Glomerular visceral epithelial cell (primary cell): ENCODE results near the gene CBFA2T2.

Source experiments
- DNase-seq: peaks from one replicate; pipeline ENCODE4 v3.0.0-alpha.2; 2016; ENCODE audit errors: extremely low spot score

Gene CBFA2T2

GRCh38 chr20:33650753-33651561, 161.1 kb downstream of the CBFA2T2 start:
- DNase-seq = no peak

GRCh38 chr20:33651562-33652048, 161.7 kb downstream of the CBFA2T2 start:
- no peak for DNase-seq

DNA sequence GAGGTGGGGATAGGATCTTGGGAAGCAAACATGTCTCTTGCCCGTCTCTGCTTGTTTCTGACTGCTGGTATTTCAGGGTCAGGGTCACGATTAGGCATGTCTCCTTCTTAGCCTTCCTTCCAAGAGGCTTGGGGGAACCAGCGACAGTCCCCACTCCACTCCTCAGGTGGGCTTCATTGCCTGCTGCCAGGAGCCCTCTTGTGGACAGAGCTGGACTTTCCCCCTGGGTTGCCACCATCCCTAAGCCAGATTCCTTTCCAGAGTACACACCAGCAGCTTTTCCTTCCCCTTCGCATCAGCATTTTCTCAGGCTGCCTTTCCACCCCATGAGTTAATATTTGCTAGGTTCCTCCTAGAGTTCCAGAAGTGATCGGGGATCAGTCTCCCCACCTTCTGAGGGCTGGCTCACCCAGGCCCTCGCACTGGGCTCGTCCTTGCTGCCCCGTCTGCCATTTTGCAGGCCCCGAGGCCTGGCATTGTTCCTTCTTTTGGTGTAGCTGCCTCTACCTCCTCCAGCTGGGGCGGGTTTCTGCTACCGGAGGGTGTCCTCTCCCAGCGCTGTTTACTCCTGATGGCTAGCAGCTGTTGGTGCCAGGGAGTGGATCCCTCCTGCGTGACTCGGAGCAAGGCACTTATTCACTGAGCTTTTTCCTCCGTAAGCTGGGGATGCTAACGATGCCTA, 163.5 kb downstream of the CBFA2T2 start:
- peak; percentile 79 for DNase-seq

- DNase-seq = no peak
Measured at GRCh38 chr20:33653900-33654596, 164.2 kb downstream of the CBFA2T2 start.

- no peak for DNase-seq
Measured at GRCh38 chr20:33654680-33655161, 164.8 kb downstream of the CBFA2T2 start.

DNA sequence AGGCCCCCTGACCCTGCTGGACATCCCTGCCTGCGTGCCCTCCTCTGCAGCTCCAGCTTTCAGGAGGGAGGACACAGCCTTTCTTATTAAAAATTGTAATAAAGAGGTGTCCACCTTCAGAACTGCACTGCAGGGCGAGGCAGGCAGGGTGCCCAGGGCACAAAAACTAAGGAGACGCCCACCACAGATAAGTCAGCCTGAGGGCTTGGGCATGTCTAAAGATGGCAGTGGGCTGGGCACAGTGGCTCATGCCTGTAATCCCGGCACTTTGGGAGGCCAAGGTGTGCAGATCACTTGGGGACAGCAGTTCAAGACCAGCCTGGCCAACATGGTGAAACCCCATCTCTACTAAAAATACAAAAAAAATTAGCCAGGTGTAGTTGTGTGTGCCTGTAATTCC, 165.3 kb downstream of the CBFA2T2 start:
- no peak for DNase-seq

- DNase-seq = no peak
Measured at GRCh38 chr20:33656010-33656782, 166.3 kb downstream of the CBFA2T2 start.

GRCh38 chr20:33656783-33657703, 167.1 kb downstream of the CBFA2T2 start:
- no peak for DNase-seq

DNA sequence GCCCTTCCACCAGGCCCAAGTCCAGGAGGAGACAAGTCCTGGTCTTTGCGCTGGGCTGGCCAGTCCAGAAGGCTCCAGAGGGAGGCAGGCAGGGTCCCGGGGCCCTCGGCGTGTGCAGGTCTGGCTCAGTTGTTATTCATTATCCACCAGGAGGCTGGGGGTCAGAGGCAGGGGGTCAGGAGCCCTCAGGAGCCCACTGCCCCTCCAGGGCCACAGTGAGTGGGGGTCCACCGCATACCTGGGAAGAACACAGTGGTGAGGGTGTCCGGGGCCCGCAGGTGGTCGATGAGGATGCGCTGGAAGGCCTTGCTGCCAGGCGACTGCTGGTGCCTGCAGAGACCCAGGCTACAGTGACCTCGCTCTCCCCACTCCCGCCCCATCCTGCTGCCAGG, 167.8 kb downstream of the CBFA2T2 start:
- DNase-seq = no peak

DNA sequence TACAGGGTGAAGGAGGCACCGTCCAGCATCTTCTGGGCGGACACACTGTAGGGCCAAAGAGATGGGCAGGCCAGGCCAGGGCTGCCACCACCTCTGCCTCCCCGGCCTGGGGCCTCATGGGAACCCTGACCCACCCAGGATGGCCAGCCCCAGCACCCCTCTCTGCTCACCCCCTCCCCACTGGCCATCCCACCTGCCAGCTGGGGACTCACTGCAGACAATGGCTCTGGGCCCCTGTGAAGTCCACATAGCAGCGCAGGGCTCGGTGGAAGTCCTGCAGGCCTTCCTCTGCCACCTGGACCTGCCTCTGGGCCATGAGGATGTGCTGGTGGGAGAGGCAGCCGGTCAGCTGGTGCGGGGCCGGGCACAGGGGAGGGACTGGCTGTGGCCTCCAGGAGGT, 168.6 kb downstream of the CBFA2T2 start:
- no peak for DNase-seq

DNA sequence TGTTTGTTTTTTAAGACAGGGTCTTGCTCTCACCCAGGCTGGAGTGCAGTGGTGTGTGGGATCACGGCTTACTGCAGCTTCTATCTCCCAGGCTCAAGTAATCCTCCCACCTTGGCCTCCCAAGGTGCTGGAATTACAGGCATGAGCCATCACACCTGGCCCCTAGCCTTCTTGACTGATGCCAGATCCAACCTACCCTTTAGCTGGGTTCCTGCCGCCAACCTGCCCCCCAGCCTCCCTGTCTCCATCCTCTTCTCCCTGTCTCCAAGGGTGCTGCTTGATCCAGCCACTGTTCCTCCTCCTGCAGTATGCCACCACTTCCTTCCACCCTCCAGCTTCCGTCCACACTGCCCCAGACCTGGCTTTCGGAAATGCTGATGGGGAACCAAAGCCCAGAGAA, 169.0 kb downstream of the CBFA2T2 start:
- no peak for DNase-seq

- no peak for DNase-seq
Measured at GRCh38 chr20:33659341-33660034, 169.6 kb downstream of the CBFA2T2 start.

DNA sequence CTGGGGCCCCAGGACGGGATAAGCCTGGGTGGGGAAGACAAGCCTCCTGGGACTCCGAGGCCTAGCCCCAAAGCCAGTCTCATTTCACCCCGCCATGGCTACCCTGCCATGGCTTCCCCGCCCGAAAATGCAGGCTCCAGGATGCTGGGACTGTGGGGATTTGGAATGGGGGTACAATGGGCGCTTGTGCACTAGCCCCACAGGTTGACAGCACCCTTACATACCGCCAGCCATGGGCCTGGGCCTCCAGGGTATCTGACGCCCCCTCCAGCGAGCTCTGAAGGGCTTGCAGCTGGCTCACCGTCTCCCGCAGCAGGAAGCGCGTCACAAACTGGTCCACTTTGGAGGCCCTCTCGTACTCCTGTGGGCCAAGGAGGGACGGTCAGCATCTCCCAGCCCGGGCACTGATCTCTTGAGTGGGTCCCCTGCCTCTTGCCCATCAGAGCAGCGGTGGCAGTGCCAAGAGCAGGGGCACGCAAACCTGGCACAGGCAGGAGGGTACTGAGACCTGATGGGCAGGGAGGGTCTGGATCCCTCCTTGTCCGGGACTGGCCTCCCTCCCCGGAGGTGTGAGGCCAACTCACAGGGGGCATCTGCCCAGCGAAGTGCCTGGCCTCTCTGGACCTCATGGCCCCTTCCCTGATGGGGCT, 170.3 kb downstream of the CBFA2T2 start:
- no peak for DNase-seq

- no peak for DNase-seq
Measured at GRCh38 chr20:33660685-33661058, 170.8 kb downstream of the CBFA2T2 start.

GRCh38 chr20:33662172-33662571, 172.3 kb downstream of the CBFA2T2 start, which contains the start of gene C20orf144:
C20orf144 (plus strand) TSS chr20:33662327; CDS start chr20:33662346, 19 bp downstream.
- no peak for DNase-seq

DNA sequence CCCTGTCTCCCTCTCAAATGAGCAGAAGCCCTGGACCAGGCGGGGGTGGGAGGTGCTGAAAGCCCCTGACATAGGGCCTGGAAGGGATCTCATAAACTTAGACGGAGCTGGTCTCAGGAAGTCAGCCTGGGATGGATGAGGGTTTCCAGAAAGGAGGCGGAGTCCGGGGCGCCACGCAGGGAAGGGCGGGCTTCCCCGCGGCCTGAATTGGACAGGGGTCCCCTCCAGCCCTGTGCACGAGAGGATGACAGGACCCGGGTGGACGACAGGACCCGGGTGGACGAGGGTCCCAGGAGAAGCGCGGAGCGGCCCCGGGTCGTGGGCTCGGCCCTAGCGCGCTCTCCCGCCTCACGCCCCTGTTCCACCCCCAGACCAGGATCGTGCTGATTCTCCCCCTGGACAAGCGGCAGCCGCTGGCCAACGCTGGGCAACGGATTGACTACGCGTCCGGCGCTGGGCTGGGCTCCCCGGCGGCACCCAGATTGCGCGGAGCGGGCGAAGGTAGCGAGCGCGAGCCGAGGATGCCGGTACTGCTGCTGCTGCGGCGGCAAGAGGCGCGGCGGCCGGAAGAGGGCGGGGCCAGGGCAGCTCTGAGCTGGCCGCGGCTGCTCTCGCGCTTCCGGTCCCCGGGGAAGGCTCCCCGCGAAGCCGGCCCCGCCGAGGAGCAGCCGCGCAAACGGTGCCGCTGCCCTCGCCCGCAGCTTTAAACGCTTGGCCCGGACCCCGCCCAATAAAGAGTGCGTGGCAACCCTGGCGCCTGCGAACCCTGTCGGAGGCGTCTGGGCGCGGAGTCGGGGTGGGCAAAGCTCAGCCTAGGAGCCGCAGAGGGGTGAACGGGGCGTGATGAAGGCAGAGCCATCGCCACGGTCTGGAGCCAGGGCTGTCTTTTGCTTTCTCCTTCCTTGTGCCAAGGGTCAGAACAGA, 173.5 kb downstream of the CBFA2T2 start:
- peak; percentile 84 for DNase-seq

DNA sequence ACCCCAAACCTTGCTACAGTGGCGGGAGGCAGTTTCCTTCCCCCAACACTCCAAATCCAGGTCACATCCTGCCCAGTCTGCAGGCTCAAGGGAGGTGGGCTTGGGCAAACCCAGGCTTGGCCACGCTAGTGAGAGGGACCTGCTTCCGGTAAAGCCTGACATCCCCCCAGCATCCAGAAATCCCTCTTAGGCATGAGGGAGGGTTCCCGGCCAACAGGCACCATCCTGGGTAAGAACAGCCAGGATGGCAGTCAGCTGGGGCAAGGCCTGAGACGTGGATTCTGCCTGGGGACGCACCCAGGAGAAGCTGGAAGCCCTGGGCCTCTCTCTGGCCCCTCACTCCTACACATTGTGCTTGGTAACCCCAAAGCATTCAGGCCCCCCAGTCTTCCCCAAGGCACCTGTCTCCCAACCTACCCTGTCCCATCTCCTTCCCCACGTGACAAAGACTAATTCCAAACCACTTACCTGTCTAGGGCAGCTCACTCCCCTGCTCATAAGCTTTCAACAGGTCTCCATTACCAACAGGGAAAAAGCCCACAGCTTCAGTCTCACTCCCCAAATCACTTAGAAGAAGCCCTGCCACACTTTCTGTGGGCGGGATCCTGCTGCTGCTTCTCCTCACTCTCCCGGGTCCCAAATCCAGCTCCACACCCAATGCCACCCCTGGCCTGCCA, 174.3 kb downstream of the CBFA2T2 start:
- DNase-seq = no peak

DNA sequence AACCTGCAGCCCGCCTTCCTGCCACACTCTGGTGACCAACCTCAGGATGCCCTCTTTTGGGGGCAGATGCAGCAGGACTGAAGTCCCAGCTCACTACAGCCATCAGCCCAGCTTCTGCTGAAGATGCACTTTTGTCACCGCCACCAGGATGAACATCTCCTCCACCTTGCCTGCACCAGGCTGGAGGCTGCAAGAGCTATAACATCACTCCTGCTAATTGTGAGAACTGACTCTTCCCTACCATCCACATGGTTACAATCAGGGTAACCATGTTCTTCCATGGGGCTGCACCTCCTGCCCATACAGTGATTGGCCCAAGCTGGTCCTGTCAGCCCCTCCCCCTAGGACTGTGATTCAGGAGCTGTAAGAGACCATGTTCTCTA, 174.9 kb downstream of the CBFA2T2 start:
- DNase-seq = no peak
